ENCODE results near the gene KCNK7. TPM values are rescaled to one million over a fixed set of nuclear protein-coding genes. Genes with fewer than 3 reads are reported as not detected.

Gene KCNK7
- total RNA-seq (1 to 10 TPM in 1 of 2 donors, under 1 TPM in 1; 0.46 to 1.1 TPM), polyA plus RNA-seq (1 to 10 TPM; 1.5 to 2.8 TPM)
- long read RNA-seq, donor 1, result 0 reads
- long read RNA-seq, donor 2, partial matches to known transcripts, result 0 of 1 reads
- long read RNA-seq, donor 2, other reads (novel, unspliced or antisense), result 0 of 1 reads
- long read RNA-seq, donor 3, result 0 reads
- long read RNA-seq, donor 4, result 0 reads
- long read RNA-seq, donor 5, result 0 reads

GRCh38 chr11:65595543-65596281 is at the start of gene KCNK7:
Gene KCNK7, minus strand, starts transcription at chr11:65595800. Its CDS starts 28 bp downstream, at chr11:65595772.
- Histone ChIP-seq H3K36me3 (ENCODE audit: control insufficient read depth in 4 of 4, insufficient read depth in 4 of 4, low read length in 4 of 4) (peaks cover 0 to 38% (median 10%) of the 10 kb centered on the region in 4 donors), H3K27me3 (ENCODE audit: control insufficient read depth in 3 of 3, insufficient read depth in 3 of 3, low read length in 2 of 3) (no peaks in the 10 kb centered on the region), H3K4me3 (no peak within 1 kb of the TSS), H3K27ac (ENCODE audit: low read depth in 1 of 2, low read length in 1 of 2) (peak within 1 kb of the TSS in 1 of 2 donors; percentile 41), H3K9ac (ENCODE audit: insufficient read depth in 1 of 2, low read length in 2 of 2) (no peak within 1 kb of the TSS), H3K9me3 (ENCODE audit: control insufficient read depth in 4 of 4, insufficient read depth in 3 of 4, low read length in 3 of 4) (peaks cover 0 to 2% (median 0%) of the 10 kb centered on the region in 4 donors), H3K4me1 (ENCODE audit: control insufficient read depth in 5 of 5, insufficient read depth in 5 of 5, low read length in 5 of 5) (peaks cover 0 to 8% (median 0%) of the 10 kb centered on the region in 5 donors)
- 67 to 82% methylated on average over 12 of the region's 12 CpGs for WGBS, 2 donors
- TF ChIP-seq CTCF (IDR thresholded peaks at IDR 0.05; ENCODE audit: control extremely low read depth, extremely low read depth), result no peak
- ATAC-seq (ENCODE audit: insufficient read depth, low FRiP score) (no peak), DNase-seq (no peak)

- Histone ChIP-seq H3K27me3 (ENCODE audit: control insufficient read depth in 3 of 3, insufficient read depth in 3 of 3, low read length in 2 of 3) (no peaks in the 10 kb centered on the region), H3K27ac (ENCODE audit: low read depth in 1 of 2, low read length in 1 of 2) (peak overlapping the region in 1 of 2 donors; percentile 20), H3K9ac (ENCODE audit: insufficient read depth in 1 of 2, low read length in 2 of 2) (no peak overlapping the region), H3K4me1 (ENCODE audit: control insufficient read depth in 5 of 5, insufficient read depth in 5 of 5, low read length in 5 of 5) (peaks cover 0 to 18% (median 0%) of the 10 kb centered on the region in 5 donors), H3K36me3 (ENCODE audit: control insufficient read depth in 4 of 4, insufficient read depth in 4 of 4, low read length in 4 of 4) (peaks cover 0 to 64% (median 5%) of the 10 kb centered on the region in 4 donors), H3K9me3 (ENCODE audit: control insufficient read depth in 4 of 4, insufficient read depth in 3 of 4, low read length in 3 of 4) (no peaks in the 10 kb centered on the region), H3K4me3 (no peak overlapping the region)
- ATAC-seq (ENCODE audit: insufficient read depth, low FRiP score), result no peak
- no peak for TF ChIP-seq CTCF (IDR thresholded peaks at IDR 0.05; ENCODE audit: control extremely low read depth, extremely low read depth)
- 82 to 94% methylated on average over 11 of the region's 11 CpGs for WGBS, 2 donors
- DNase-seq, result no peak
Measured at GRCh38 chr11:65644837-65645236, 49.2 kb upstream of the KCNK7 start.

GRCh38 chr11:65643971-65644370 is 48.4 kb upstream of the KCNK7 start:
- no peak for ATAC-seq (ENCODE audit: insufficient read depth, low FRiP score)
- H3K9me3 ChIP-seq (ENCODE audit: control insufficient read depth in 4 of 4, insufficient read depth in 3 of 4, low read length in 3 of 4), result no peaks in the 10 kb centered on the region
- no peak for TF ChIP-seq CTCF (IDR thresholded peaks at IDR 0.05; ENCODE audit: control extremely low read depth, extremely low read depth)
- WGBS, 2 donors, result 70 to 83% methylated on average over 6 of the region's 6 CpGs
- peaks cover 0 to 21% (median 0%) of the 10 kb centered on the region in 5 donors for H3K4me1 ChIP-seq (ENCODE audit: control insufficient read depth in 5 of 5, insufficient read depth in 5 of 5, low read length in 5 of 5)
- H3K27me3 ChIP-seq (ENCODE audit: control insufficient read depth in 3 of 3, insufficient read depth in 3 of 3, low read length in 2 of 3), result no peaks in the 10 kb centered on the region
- H3K27ac ChIP-seq (ENCODE audit: low read depth in 1 of 2, low read length in 1 of 2), result no peak overlapping the region
- peaks cover 0 to 55% (median 3%) of the 10 kb centered on the region in 4 donors for H3K36me3 ChIP-seq (ENCODE audit: control insufficient read depth in 4 of 4, insufficient read depth in 4 of 4, low read length in 4 of 4)
- no peak overlapping the region for H3K9ac ChIP-seq (ENCODE audit: insufficient read depth in 1 of 2, low read length in 2 of 2)
- DNase-seq, result no peak
- no peak overlapping the region for H3K4me3 ChIP-seq
